HCT116 (cell line): Measurements from ENCODE around the gene SLC6A11. TPM values are rescaled to one million over a fixed set of nuclear protein-coding genes. Genes with fewer than 3 reads are reported as not detected.

Source experiments
- ATAC-seq: fragments of 200-7000 bp; cut with Tn5 transposase; 2 replicates; pipeline ENCODE4 v1.9.1; 2020; ENCODE audit warnings: mild to moderate bottlenecking, moderate library complexity
- BruUV-seq: library from RNA; stranded (reverse); fragments of 400-500 nt; replicated peaks from 2 replicates; lab custom pipeline; 2021; lab: Mats Ljungman, UMichigan
- CTCF ChIA-PET: fragments of 300-600 bp; sonication (Branson Sonifier 250); formaldehyde crosslinking; loops from one replicate; lab custom pipeline; 2021; ENCODE audit warnings: antibody characterized with exemption; lab: Charles Lee
- POLR2A ChIA-PET: fragments of 300-600, 350-600 bp; sonication (Branson Sonifier 250); formaldehyde crosslinking; loops from one replicate; lab custom pipeline; 2021; ENCODE audit warnings: antibody characterized with exemption; lab: Charles Lee
- RAD21 ChIA-PET, 2 experiments: fragments of 300-600 bp; sonication (Branson Sonifier 250); formaldehyde crosslinking; loops; one replicate each; lab custom pipeline; 2023; ENCODE audit warnings: low total read pairs in 2 of 2; ENCODE audit not compliant: uncharacterized antibody in 2 of 2, unreplicated experiment in 2 of 2, low non-redundant PET in 1 of 2; lab: Charles Lee
- DNase-seq: peaks from one replicate; pipeline ENCODE4 v3.0.0-alpha.2; 2010; ENCODE audit warnings: low read depth, low spot score
- H2AFZ ChIP-seq: fragments of 200-600 bp; shearing (Covaris generic), sonication (generic); 2 replicates; pipeline ENCODE4 v1.6.1; 2017; ENCODE audit warnings: low read depth, mixed run types, mixed read lengths, antibody characterized with exemption, low read length; ENCODE audit not compliant: poor library complexity, severe bottlenecking
- H3K27ac ChIP-seq: 2 replicates; pipeline ENCODE4 v1.5.1; 2012; ENCODE audit warnings: low read depth, low read length
- H3K27me3 ChIP-seq: fragments of 200-600 bp; sonication (generic); 2 replicates; pipeline ENCODE4 v1.6.1; 2016; ENCODE audit warnings: mixed run types, low read length, mixed read lengths; ENCODE audit not compliant: insufficient read depth
- H3K36me3 ChIP-seq, 2 experiments: fragments of 200-500 bp in 1 of 2; fragments of 200-600 bp in 1 of 2; sonication (Bioruptor generic) in 1 of 2; sonication (generic) in 1 of 2; 2 replicates each; pipeline versions ENCODE4 v1.5.1 to v1.6.1; 2014 to 2016; ENCODE audit warnings: low read length in 2 of 2, inconsistent platforms in 1 of 2, mixed read lengths in 1 of 2, mixed run types in 1 of 2; ENCODE audit not compliant: insufficient read depth in 2 of 2, control insufficient read depth in 1 of 2
- H3K4me1 ChIP-seq, 2 experiments: fragments of 200-600 bp in 1 of 2; sonication (generic) in 1 of 2; 2 replicates each; pipeline versions ENCODE4 v1.5.1 to v1.6.1; 2012 to 2017; ENCODE audit warnings: low read length in 2 of 2, inconsistent platforms in 1 of 2, mild to moderate bottlenecking in 1 of 2, mixed read lengths in 1 of 2, mixed run types in 1 of 2, moderate library complexity in 1 of 2; ENCODE audit not compliant: insufficient read depth in 2 of 2, control insufficient read depth in 1 of 2
- H3K4me2 ChIP-seq: fragments of 200-600 bp; sonication (generic); 2 replicates; pipeline ENCODE4 v1.6.1; 2017; ENCODE audit warnings: mixed run types, low read length, mixed read lengths
- H3K4me3 ChIP-seq, 2 experiments: fragments of 200-600 bp in 1 of 2; sonication (generic) in 1 of 2; replicated peaks in 1 of 2; 2 replicates each; pipeline ENCODE4 v1.5.1; 2011 to 2016; ENCODE audit warnings: low read length in 2 of 2, control low read depth in 1 of 2, low read depth in 1 of 2, mild to moderate bottlenecking in 1 of 2, mixed read lengths in 1 of 2, mixed run types in 1 of 2
- H3K79me2 ChIP-seq: fragments of 200-600 bp; sonication (generic); 2 replicates; pipeline ENCODE4 v1.6.1; 2017; ENCODE audit warnings: mild to moderate bottlenecking, mixed run types, low read length, moderate library complexity, mixed read lengths; ENCODE audit not compliant: insufficient read depth
- H3K9ac ChIP-seq: fragments of 200-600 bp; sonication (generic); 2 replicates; pipeline ENCODE4 v1.6.1; 2016; ENCODE audit warnings: low read length, mixed read lengths
- H3K9me2 ChIP-seq: fragments of 200-600 bp; sonication (generic), shearing (Covaris generic); 2 replicates; pipeline ENCODE4 v1.6.1; 2017; ENCODE audit warnings: mixed run types, mild to moderate bottlenecking, moderate library complexity; ENCODE audit not compliant: insufficient read depth
- H3K9me3 ChIP-seq, 2 experiments: fragments of 200-500 bp in 1 of 2; fragments of 200-600 bp in 1 of 2; sonication (Bioruptor generic) in 1 of 2; sonication (generic) in 1 of 2; 2 replicates each; pipeline ENCODE4 v1.6.1; 2014 to 2017; ENCODE audit warnings: low read length in 2 of 2, mixed read lengths in 2 of 2, inconsistent platforms in 1 of 2, low read depth in 1 of 2, mild to moderate bottlenecking in 1 of 2, mixed run types in 1 of 2, moderate library complexity in 1 of 2; ENCODE audit not compliant: control insufficient read depth in 1 of 2, insufficient read depth in 1 of 2
- H4K20me1 ChIP-seq: fragments of 200-600 bp; sonication (generic), shearing (Covaris generic); 2 replicates; pipeline ENCODE4 v1.6.1; 2017; ENCODE audit warnings: mixed run types, mild to moderate bottlenecking, moderate library complexity; ENCODE audit not compliant: insufficient read depth
- ATF3 ChIP-seq: IDR thresholded peaks from 2 replicates; pipeline ENCODE4 v1.6.1; 2012
- CBX3 ChIP-seq: IDR thresholded peaks from 2 replicates; pipeline ENCODE4 v1.6.1; 2012; ENCODE audit warnings: low read depth
- CEBPB ChIP-seq: IDR thresholded peaks from 2 replicates; pipeline ENCODE4 v1.6.1; 2012; ENCODE audit warnings: low read depth
- EZH2 ChIP-seq: fragments of 200-600 bp; sonication (generic); IDR thresholded peaks from 2 replicates; pipeline ENCODE4 v1.6.1; 2017; ENCODE audit warnings: antibody characterized with exemption, mixed run types
- EZH2phosphoT487 ChIP-seq: fragments of 200-600 bp; IDR thresholded peaks from 2 replicates; pipeline ENCODE4 v1.6.1; 2018; ENCODE audit warnings: antibody characterized with exemption, borderline replicate concordance
- FOSL1 ChIP-seq: IDR thresholded peaks from 2 replicates; pipeline ENCODE4 v1.6.1; 2012; ENCODE audit warnings: low read depth
- JUND ChIP-seq: IDR thresholded peaks from 2 replicates; pipeline ENCODE4 v1.6.1; 2012
- POLR2A ChIP-seq: IDR thresholded peaks from 2 replicates; pipeline ENCODE4 v1.7.0; 2011; ENCODE audit warnings: borderline replicate concordance; ENCODE audit not compliant: insufficient read depth, insufficient read length; ENCODE audit errors: extremely low read depth
- SP1 ChIP-seq: IDR thresholded peaks from 2 replicates; pipeline ENCODE4 v1.6.1; 2012; ENCODE audit warnings: low read depth
- TCF7L2 ChIP-seq: IDR thresholded peaks from 2 replicates; pipeline ENCODE4 v1.7.0; 2011; ENCODE audit warnings: borderline replicate concordance, inconsistent platforms; ENCODE audit not compliant: insufficient read depth, insufficient read length; ENCODE audit errors: extremely low read depth
- YY1 ChIP-seq: IDR thresholded peaks from 2 replicates; pipeline ENCODE4 v1.6.1; 2011; ENCODE audit warnings: low read length, low read depth, moderate library complexity, mild to moderate bottlenecking; ENCODE audit not compliant: insufficient replicate concordance; ENCODE audit errors: extremely low read depth
- ZBTB33 ChIP-seq: IDR thresholded peaks from 2 replicates; pipeline ENCODE4 v1.6.1; 2011; ENCODE audit warnings: mild to moderate bottlenecking, low read length, moderate library complexity; ENCODE audit not compliant: insufficient replicate concordance; ENCODE audit errors: extremely low read depth
- intact Hi-C: fragments of 100-400 bp; cut with micrococcal nuclease; formaldehyde crosslinking; loops from 2 replicates; pipeline ENCODE4 v1.10.0; 2022
- total RNA-seq: library from RNA; stranded (reverse); gene quantifications from one replicate; pipeline ENCODE4 v1.2.1, GENCODE V29; 2021; ENCODE audit not compliant: unreplicated experiment
- TF ChIP-seq, protein P1 (sequence below): IDR thresholded peaks from 2 replicates; pipeline ENCODE4 v1.6.1; 2012
- TF ChIP-seq, protein P2 (sequence below), 3 experiments: fragments of 200-600 bp in 1 of 3; sonication (generic) in 1 of 3; IDR thresholded peaks in 2 of 3; conservative IDR thresholded peaks in 1 of 3; 2 replicates each; pipeline ENCODE4 v1.5.1; 2012 to 2017; ENCODE audit warnings: low read depth in 2 of 3, low read length in 2 of 3, antibody characterized with exemption in 1 of 3, borderline replicate concordance in 1 of 3, control low read depth in 1 of 3, mild to moderate bottlenecking in 1 of 3, mixed read lengths in 1 of 3, mixed run types in 1 of 3, moderate library complexity in 1 of 3; ENCODE audit not compliant: insufficient read depth in 1 of 3

Gene SLC6A11
- total RNA-seq, 1 experiment from 2014 or later: not detected

- DNase-seq (no peak), ATAC-seq (no peak)
- Histone ChIP-seq H3K4me1 (no peaks in the 10 kb centered on the region), H3K79me2 (no peaks in the 10 kb centered on the region), H3K4me2 (no peak overlapping the region), H3K4me3 (no peak overlapping the region), H3K9me3 (peaks cover 6 to 12% of the 10 kb centered on the region in 2 experiments; a peak in 2 of 4 replicates), H3K36me3 (no peaks in the 10 kb centered on the region), H4K20me1 (no peaks in the 10 kb centered on the region), H3K9ac (no peak overlapping the region), H2AFZ (no peak overlapping the region), H3K27me3 (peaks cover 26% of the 10 kb centered on the region; the same call in 1 of the 2 replicates), H3K9me2 (no peaks in the 10 kb centered on the region), H3K27ac (no peak overlapping the region)
- no TSS peak for BruUV-seq
- POLR2A ChIA-PET: no interaction called here
- CTCF ChIA-PET: no interaction called here
- TF ChIP-seq CEBPB: no peak
- TF ChIP-seq, protein P1, sequence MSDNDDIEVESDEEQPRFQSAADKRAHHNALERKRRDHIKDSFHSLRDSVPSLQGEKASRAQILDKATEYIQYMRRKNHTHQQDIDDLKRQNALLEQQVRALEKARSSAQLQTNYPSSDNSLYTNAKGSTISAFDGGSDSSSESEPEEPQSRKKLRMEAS: no peak
- no peak for TF ChIP-seq EZH2
- no peak for TF ChIP-seq CBX3
- TF ChIP-seq ATF3: no peak
- TF ChIP-seq POLR2A: no peak
- no peak for TF ChIP-seq JUND
- TF ChIP-seq EZH2phosphoT487: no peak
- RAD21 ChIA-PET: no interaction called here
- intact Hi-C loops: no loop called here
Observed at GRCh38 chr3:10888518-10889090, 72.6 kb downstream of the SLC6A11 start.

DNA sequence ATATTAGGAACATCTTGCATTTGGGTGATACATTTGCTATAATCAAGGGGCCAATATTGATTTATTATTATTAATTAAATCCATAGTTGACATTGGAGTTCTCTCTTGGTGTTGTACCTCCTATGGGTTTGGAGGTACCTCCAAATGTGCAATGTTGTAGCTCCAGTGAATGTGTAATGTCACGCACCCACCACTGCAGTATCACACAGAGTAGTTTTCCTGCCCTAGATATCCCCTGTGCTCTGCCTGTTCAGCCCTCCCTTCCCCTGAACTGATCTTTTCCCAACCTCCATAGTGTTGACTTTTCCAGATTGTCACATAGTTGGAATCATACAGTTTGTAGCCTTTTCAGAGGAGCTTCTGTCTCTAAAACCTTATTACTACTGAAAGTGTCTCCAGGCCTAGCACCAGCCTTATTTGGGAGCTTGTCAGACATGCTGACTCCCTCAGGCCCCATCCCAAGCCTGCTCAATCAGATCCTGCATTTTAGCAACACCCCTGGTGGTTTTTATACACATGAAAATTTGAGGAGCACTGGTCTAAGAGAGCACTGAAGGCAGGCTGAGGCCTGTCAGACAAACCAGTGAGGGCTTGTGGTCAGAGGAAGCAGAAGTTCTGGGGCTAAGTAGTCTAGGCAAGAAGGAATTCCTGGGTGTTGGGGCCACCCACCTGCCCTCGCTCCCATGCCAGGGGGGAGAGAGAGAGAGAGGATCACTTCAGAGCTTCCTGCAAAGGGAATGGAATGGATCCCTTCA, 73.4 kb downstream of the SLC6A11 start:
- H3K9me2 ChIP-seq: no peaks in the 10 kb centered on the region
- H3K4me2 ChIP-seq: no peak overlapping the region
- intact Hi-C loops: no loop called here
- H2AFZ ChIP-seq: no peak overlapping the region
- H4K20me1 ChIP-seq: no peaks in the 10 kb centered on the region
- H3K36me3 ChIP-seq: no peaks in the 10 kb centered on the region
- DNase-seq (no peak), ATAC-seq (no peak)
- no peak overlapping the region for H3K27ac ChIP-seq
- no TSS peak for BruUV-seq
- no peak overlapping the region for H3K4me3 ChIP-seq
- H3K9me3 ChIP-seq: peaks cover 6 to 12% of the 10 kb centered on the region in 2 experiments; a peak in 2 of 4 replicates
- POLR2A ChIA-PET: no interaction called here
- CTCF ChIA-PET: no interaction called here
- no peak overlapping the region for H3K9ac ChIP-seq
- H3K79me2 ChIP-seq: no peaks in the 10 kb centered on the region
- no peaks in the 10 kb centered on the region for H3K4me1 ChIP-seq
- peaks cover 25% of the 10 kb centered on the region; the same call in 1 of the 2 replicates for H3K27me3 ChIP-seq
- RAD21 ChIA-PET: no interaction called here
- TF ChIP-seq ZBTB33: no peak
- TF ChIP-seq SP1: no peak
- no peak for TF ChIP-seq EZH2phosphoT487
- TF ChIP-seq POLR2A: no peak
- no peak for TF ChIP-seq CEBPB
- TF ChIP-seq, protein P2, sequence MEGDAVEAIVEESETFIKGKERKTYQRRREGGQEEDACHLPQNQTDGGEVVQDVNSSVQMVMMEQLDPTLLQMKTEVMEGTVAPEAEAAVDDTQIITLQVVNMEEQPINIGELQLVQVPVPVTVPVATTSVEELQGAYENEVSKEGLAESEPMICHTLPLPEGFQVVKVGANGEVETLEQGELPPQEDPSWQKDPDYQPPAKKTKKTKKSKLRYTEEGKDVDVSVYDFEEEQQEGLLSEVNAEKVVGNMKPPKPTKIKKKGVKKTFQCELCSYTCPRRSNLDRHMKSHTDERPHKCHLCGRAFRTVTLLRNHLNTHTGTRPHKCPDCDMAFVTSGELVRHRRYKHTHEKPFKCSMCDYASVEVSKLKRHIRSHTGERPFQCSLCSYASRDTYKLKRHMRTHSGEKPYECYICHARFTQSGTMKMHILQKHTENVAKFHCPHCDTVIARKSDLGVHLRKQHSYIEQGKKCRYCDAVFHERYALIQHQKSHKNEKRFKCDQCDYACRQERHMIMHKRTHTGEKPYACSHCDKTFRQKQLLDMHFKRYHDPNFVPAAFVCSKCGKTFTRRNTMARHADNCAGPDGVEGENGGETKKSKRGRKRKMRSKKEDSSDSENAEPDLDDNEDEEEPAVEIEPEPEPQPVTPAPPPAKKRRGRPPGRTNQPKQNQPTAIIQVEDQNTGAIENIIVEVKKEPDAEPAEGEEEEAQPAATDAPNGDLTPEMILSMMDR (IDR thresholded peaks at IDR 0.05 in 2 of 3, conservative IDR thresholded peaks at IDR 0.05 in 1 of 3; ENCODE audit: borderline replicate concordance in 1 of 3, insufficient read depth in 1 of 3, low read depth in 2 of 3, low read length in 2 of 3): no peak; a peak in 1 of 6 replicates
- no peak for TF ChIP-seq YY1
- no peak for TF ChIP-seq TCF7L2
- TF ChIP-seq FOSL1: no peak
